ENCODE data around the gene PPFIA4. TPM values are rescaled to one million over a fixed set of nuclear protein-coding genes. Genes with fewer than 3 reads are reported as not detected.

PPFIA4 gene
- total RNA-seq, 3 donors from 2014 or later (not counting 1 experiment from before 2014, with no cell fraction given) = 0.18 to 0.88 (median 0.33) TPM

GRCh38 chr1:203045336-203045735, 19.0 kb downstream of the PPFIA4 start:
- 92% methylated on average over 17 of the region's 17 CpGs for WGBS (ENCODE audit: insufficient coverage)
- Histone ChIP-seq H3K4me3 (ENCODE audit: low read length) (no peak overlapping the region), H3K4me1 (ENCODE audit: control insufficient read depth, insufficient read depth, low read length) (no peaks in the 10 kb centered on the region), H3K36me3 (ENCODE audit: control insufficient read depth, insufficient read depth, low read length) (no peaks in the 10 kb centered on the region), H3K27me3 (ENCODE audit: control insufficient read depth, insufficient read depth, low read length) (no peaks in the 10 kb centered on the region), H3K9me3 (ENCODE audit: control insufficient read depth, insufficient read depth, low read length) (no peaks in the 10 kb centered on the region), H3K27ac (ENCODE audit: low read length) (no peak overlapping the region)
- H3K9me3 Mint-ChIP-seq = no peaks in the 10 kb centered on the region
- peaks cover 11 to 13% of the 10 kb centered on the region in 2 donors for H3K27me3 Mint-ChIP-seq (ENCODE audit: low read depth in 2 of 2)
- H3K4me1 Mint-ChIP-seq = no peaks in the 10 kb centered on the region
- ATAC-seq (no peak), DNase-seq (no peak)
- TF ChIP-seq, protein P1, sequence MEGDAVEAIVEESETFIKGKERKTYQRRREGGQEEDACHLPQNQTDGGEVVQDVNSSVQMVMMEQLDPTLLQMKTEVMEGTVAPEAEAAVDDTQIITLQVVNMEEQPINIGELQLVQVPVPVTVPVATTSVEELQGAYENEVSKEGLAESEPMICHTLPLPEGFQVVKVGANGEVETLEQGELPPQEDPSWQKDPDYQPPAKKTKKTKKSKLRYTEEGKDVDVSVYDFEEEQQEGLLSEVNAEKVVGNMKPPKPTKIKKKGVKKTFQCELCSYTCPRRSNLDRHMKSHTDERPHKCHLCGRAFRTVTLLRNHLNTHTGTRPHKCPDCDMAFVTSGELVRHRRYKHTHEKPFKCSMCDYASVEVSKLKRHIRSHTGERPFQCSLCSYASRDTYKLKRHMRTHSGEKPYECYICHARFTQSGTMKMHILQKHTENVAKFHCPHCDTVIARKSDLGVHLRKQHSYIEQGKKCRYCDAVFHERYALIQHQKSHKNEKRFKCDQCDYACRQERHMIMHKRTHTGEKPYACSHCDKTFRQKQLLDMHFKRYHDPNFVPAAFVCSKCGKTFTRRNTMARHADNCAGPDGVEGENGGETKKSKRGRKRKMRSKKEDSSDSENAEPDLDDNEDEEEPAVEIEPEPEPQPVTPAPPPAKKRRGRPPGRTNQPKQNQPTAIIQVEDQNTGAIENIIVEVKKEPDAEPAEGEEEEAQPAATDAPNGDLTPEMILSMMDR (IDR thresholded peaks at IDR 0.05) = no peak
- intact Hi-C loops (cut with micrococcal nuclease) = no loop called here
- H3K36me3 Mint-ChIP-seq = no peaks in the 10 kb centered on the region
- H3K27ac Mint-ChIP-seq = no peak overlapping the region
- H3K4me3 Mint-ChIP-seq = no peak overlapping the region

GRCh38 chr1:203045821-203046594, 19.7 kb downstream of the PPFIA4 start:
- H3K36me3 ChIP-seq (ENCODE audit: control insufficient read depth, insufficient read depth, low read length) = no peaks in the 10 kb centered on the region
- Mint-ChIP-seq H3K4me1 (no peaks in the 10 kb centered on the region), H3K36me3 (no peaks in the 10 kb centered on the region), H3K4me3 (no peak overlapping the region), H3K27me3 (ENCODE audit: low read depth in 2 of 2) (peaks cover 13 to 14% of the 10 kb centered on the region in 2 donors), H3K27ac (no peak overlapping the region), H3K9me3 (no peaks in the 10 kb centered on the region)
- H3K27me3 ChIP-seq (ENCODE audit: control insufficient read depth, insufficient read depth, low read length) = no peaks in the 10 kb centered on the region
- DNase-seq (no peak), ATAC-seq (no peak)
- intact Hi-C loops (cut with micrococcal nuclease) = no loop called here
- no peaks in the 10 kb centered on the region for H3K4me1 ChIP-seq (ENCODE audit: control insufficient read depth, insufficient read depth, low read length)
- TF ChIP-seq, protein P1 (IDR thresholded peaks at IDR 0.05) = no peak
- no peaks in the 10 kb centered on the region for H3K9me3 ChIP-seq (ENCODE audit: control insufficient read depth, insufficient read depth, low read length)
- no peak overlapping the region for H3K4me3 ChIP-seq (ENCODE audit: low read length)
- WGBS (ENCODE audit: insufficient coverage) = 90% methylated on average over 16 of the region's 16 CpGs
- H3K27ac ChIP-seq (ENCODE audit: low read length) = no peak overlapping the region

DNA sequence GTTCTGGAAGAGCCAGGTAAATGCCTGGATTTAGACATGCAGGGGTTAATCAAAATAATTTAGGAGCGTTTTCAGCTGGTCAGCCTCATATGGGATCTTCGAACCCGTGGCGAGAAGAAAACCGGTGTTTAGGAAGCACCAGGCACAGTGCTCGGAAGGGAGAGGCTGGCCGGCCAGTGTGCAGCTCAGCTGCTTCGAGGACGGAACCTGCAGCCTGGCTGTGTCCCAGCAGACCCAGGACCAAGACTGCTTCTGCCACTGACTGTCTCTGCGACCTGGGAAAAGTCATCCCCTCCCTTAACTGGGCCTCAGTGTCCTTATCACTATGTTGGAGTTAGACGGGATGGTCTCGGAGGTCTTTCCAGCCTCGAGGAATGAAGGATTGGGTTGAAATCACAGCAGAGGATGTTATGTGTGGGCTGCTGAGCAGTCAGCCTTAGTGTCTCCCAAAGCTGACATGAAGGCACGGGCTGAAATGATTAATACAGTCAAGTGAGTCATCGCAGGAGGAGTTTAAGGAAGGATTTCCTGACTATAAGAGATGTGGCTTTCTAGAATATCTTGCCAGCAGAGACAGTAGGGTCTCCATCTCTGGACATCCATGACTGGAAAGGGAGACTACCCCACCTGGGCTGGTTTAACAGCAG, 20.8 kb downstream of the PPFIA4 start:
- DNase-seq (no peak), ATAC-seq (no peak)
- WGBS (ENCODE audit: insufficient coverage) = 81% methylated on average over 15 of the region's 15 CpGs
- H3K36me3 ChIP-seq (ENCODE audit: control insufficient read depth, insufficient read depth, low read length) = no peaks in the 10 kb centered on the region
- no peaks in the 10 kb centered on the region for H3K9me3 Mint-ChIP-seq
- H3K4me1 Mint-ChIP-seq = no peaks in the 10 kb centered on the region
- H3K9me3 ChIP-seq (ENCODE audit: control insufficient read depth, insufficient read depth, low read length) = no peaks in the 10 kb centered on the region
- no peak overlapping the region for H3K4me3 Mint-ChIP-seq
- H3K27ac ChIP-seq (ENCODE audit: low read length) = no peak overlapping the region
- no peaks in the 10 kb centered on the region for H3K36me3 Mint-ChIP-seq
- no peak overlapping the region for H3K4me3 ChIP-seq (ENCODE audit: low read length)
- no peak overlapping the region for H3K27ac Mint-ChIP-seq
- TF ChIP-seq, protein P1 (IDR thresholded peaks at IDR 0.05) = no peak
- peaks cover 19 to 24% of the 10 kb centered on the region in 2 donors for H3K27me3 Mint-ChIP-seq (ENCODE audit: low read depth in 2 of 2)
- no peaks in the 10 kb centered on the region for H3K4me1 ChIP-seq (ENCODE audit: control insufficient read depth, insufficient read depth, low read length)
- H3K27me3 ChIP-seq (ENCODE audit: control insufficient read depth, insufficient read depth, low read length) = no peaks in the 10 kb centered on the region
- intact Hi-C loops (cut with micrococcal nuclease) = no loop called here

Data from natural killer cell (primary cell).